Inflammatory macrophage treated with lipopolysaccharide for 1 hour (primary cell): ENCODE results near the gene FBXO17.
"Not testable (repeated sequence)": the region's sequence is repeated elsewhere in the genome, so short reads cannot be mapped to it uniquely, and the experiment has no call there.

ENCODE experiments used
- DNase-seq, 2 donors: peaks; one replicate each; pipeline ENCODE4 v3.0.0-alpha.2; 2020 to 2022

FBXO17 gene

GRCh38 chr19:38978326-38978689 is 2.8 kb upstream of the FBXO17 start:
- DNase-seq: no peak

- no peak for DNase-seq
Measured at GRCh38 chr19:38977445-38978325, 2.1 kb upstream of the FBXO17 start.

DNA sequence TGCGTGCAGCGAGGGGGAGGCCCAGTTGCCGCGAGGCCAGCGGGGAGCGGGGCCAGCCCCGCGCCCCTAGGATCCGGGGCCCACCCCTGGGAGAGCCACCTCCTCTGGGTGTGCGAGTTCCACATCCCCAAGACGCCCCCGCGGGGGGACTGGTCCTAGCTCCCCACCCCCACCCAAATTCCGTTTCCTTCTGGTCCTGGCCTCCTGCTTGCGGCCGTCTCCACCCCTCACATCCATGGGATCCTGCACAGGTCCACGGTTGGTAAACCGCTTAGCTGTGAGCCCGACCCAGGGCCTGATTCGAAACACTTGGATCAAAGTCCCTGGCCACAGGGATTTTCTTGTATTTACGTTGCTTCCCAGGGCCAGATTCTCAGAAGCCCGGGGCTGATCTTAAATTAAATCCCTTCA is 324 bp upstream of the FBXO17 start:
- no peak for DNase-seq

GRCh38 chr19:38974624-38975213 is 823 bp downstream of the FBXO17 start:
- DNase-seq: no peak

- no peak for DNase-seq
Measured at GRCh38 chr19:38971672-38972071, 3.9 kb downstream of the FBXO17 start.

DNA sequence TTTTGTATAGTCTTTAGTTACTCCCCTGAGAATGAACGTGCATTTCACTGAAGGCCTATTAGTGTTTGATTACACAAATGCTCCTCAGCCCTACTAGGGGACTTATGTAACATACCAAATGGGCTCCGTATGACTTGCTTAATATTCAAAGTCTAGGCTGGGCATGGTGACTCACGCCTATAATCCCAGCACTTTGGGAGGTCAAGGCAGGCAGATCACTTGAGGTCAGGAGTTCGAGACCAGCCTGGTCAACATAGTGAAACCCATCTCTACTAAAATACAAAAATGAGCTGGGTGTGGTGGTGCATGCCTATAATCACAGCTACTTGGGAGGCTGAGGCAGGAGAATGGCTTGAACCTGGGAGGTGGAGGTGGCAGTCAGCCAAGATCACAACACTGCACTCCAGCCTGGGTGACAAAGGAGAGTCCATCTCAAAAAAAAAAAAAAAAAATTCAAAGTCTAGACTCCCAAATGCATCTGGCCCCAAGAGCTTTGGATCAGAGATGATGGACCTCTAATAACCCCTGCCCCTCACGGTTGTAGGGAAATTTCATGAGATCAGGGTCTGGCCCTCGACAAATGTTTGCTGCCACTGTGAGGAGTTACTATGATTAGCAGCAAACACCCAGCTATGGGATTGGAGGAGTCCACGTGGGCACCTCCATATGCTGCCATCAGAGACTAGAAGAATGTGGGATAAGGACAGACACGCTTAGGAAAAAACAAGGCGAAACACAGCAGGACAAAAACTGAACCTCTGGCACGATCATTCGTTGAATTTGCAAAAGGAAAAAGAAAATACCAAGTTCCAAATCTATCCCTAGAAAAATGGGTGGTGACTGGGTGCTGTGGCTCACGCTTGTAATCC is 4.6 kb downstream of the FBXO17 start:
- no peak for DNase-seq

GRCh38 chr19:38966149-38966548 is 9.4 kb downstream of the FBXO17 start:
- DNase-seq: not testable (repeated sequence)

DNA sequence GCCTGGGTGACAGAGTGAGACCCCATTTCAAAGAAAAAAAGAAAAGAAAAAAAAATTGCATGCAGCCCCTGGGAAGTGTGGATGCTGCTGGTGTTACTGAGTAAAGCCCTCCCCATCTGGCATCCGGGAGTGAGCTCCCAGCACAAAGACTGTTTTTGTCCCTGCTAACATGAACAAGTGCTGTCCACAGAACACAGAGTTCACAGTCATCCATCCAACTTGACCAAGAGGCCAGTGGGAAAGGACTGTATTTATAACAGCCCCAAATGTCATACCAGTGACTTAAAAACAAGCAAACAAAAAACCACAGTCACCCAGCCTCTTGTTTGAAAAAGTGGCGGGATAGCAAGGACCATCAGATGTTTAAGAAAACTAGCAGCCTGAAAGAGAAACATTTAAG is 10.8 kb downstream of the FBXO17 start:
- DNase-seq: no peak

- no peak for DNase-seq
Measured at GRCh38 chr19:38959618-38960017, 15.9 kb downstream of the FBXO17 start.

DNA sequence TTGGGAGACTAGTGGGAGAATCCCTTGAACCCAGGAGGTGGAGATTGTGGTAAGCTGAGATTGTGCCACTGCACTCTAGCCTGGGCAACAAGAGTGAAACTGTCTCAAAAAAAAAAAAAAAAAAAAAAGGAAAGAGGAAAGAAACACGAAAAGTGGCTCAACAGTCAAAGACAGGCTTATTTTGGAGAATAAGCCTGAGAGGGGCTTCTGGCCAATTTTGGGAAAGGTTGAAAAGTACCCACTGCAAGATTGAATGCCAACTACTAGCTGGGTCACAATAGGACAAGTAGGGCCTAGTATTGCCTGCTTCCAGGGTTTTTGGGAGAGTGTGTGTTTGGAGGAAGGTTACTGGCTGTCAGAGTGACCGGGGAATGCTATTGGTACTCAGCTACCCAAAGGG is 17.2 kb downstream of the FBXO17 start:
- DNase-seq: no peak

- DNase-seq: no peak
Measured at GRCh38 chr19:38956264-38956663, 19.3 kb downstream of the FBXO17 start.

DNA sequence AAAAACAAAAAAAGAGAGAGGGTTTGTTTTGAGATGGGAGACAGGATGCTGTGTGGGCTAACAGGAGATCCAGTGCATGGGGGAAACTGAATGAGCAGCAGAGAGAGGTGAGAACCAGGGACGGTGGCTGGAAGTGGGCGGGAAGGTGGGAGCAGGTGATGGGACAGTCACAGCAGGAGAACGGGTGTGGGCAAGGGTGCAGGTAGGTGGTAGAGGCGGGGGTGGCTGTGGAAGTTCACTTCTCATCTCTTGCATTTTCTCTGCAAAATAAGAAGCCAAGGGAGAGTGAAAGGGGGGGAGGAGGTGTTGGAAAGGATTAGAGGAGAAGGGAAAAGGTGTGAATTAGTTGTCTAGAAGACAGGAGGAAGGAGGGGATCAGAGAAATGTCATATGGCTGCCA is 21.9 kb downstream of the FBXO17 start:
- no peak for DNase-seq

DNA sequence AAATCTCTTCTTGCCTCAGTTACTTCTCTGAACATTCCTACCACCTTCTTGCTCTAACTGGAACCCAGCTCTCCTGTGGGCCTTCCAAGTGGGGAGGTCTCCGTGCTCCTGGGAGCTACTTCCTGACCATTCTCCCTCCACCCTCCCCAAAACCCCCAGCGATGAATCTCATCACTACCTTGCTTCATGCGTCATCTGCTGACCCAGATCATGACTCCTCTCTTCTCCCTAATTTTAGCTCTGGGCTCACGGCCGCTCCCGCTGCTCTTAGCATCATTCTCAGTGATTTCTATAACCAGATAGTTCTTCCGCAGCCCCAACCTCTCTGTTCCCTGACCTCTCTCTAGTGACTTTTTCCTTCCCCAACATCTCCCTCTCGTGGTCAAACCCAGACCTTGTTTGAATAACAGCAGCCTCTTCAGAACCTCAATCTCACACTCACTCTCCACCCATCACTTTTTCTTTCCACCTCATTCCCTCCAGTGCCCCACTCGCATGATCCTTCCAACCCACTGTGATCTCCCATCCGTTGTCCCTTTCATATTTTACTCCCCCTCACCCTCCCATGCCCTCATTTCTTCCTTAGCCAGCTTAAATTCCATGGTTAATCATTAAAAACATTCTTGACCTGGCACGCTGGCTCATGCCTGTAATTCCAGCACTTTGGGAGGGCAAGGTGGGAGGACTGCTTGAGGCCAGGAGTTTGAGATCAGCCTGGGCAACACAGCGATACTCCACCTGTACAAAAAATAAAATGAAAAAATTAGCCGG is 23.0 kb downstream of the FBXO17 start:
- DNase-seq: peak; percentile 29 to 65

DNA sequence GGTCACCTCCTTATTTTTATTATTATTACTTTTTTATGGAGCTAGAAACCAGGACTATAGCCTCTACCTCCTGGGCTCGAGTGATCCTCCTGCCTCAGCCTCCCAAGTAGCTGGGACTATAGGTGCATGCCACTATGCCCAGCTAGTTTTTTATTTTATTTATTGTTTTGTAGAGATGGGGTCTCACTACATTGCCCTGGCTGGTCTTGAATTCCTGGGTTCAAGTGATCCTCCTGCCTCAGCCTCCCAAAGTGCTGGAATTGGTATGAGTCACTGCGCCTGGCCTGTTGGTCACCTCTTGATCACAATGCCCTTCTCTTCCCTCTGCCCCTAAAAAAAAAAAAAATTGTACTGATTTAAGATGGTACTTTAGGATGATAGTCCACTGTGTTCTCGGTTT is 24.4 kb downstream of the FBXO17 start:
- no peak for DNase-seq

DNA sequence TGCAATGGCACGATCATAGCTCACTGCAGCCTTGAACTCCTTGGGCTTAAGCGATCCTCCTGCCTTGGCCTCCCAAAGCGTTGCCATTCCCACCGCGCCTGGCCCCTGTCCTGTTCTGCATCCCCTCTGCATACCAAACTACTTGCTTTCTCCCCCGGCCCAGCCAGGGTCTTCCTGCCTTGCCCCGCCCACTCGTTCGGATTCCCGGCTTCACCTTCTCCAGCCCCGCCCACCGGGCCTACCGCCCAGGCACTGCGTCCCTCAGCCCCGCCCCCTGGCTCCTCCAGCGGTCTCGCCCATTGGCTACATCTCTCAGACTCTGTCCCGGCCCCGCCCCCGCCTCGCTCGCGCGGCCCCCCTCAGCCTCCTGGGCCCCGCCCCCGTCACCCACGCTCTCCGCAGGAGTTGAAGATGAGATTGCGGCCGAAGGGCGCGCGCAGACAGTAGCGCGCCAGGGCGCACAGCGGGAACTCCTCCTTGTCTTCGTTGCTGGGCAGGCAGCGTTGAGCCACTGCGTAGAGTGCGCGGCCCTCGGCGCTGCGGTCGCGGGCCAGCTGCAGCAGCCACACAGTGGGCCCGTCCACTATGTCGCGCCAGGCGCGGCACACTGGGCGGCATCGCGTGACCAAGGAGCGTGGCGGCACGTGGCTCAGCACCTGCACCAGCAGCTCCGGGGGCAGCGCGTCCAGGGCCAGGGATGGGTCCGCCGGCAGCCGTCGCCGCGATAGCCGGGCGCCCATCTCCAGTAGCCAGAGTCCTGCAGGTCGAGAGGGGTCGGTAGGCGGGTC is 25.8 kb downstream of the FBXO17 start:
- peak; percentile 70 to 79 for DNase-seq

- no peak for DNase-seq
Measured at GRCh38 chr19:38946229-38947010, 29.1 kb downstream of the FBXO17 start.

- DNase-seq: no peak
Measured at GRCh38 chr19:38945562-38946228, 29.8 kb downstream of the FBXO17 start.

DNA sequence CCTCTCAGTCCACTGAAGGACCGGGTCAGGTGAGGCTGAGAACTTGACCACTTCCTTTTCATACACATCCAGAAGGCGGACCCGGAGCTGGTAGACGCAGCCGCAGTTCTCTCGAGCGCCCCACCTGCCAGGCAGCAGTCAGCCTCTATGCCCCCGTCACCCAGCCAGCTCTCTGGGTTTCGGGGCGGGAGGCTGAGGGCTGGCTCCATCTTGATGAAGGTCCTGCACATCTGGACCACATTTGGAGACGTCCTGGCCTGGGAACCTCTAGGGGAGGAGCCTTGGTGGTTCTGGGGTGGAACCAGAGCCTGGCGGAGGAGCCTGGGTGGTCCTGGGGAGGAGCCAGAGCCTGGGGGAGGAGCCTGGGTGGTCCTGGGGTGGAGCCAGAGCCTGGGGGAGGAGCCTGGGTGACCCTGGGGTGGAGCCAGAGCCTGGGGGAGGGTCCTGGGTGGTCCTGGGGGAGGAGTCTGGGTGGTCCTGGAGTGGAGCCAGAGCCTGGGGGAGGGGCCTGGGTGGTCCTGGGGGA is 30.5 kb downstream of the FBXO17 start:
- no peak for DNase-seq

- DNase-seq: no peak
Measured at GRCh38 chr19:38942471-38943181, 32.9 kb downstream of the FBXO17 start.

- no peak for DNase-seq
Measured at GRCh38 chr19:38941979-38942378, 33.6 kb downstream of the FBXO17 start.
